ENCODE measurements around the gene DVL2.
"Not testable (repeated sequence)": the region's sequence is repeated elsewhere in the genome, so short reads cannot be mapped to it uniquely, and the experiment has no call there.

The DVL2 gene

GRCh38 chr17:7191571-7192270 lies 42.6 kb downstream of the DVL2 start:
- DNase-seq: no peak

- no peak for DNase-seq
Measured at GRCh38 chr17:7191069-7191468, 43.2 kb downstream of the DVL2 start.

GRCh38 chr17:7190276-7190917 lies 43.9 kb downstream of the DVL2 start:
- no peak for DNase-seq

- no peak for DNase-seq
Measured at GRCh38 chr17:7186241-7186640, 48.1 kb downstream of the DVL2 start.

- DNase-seq: no peak
Measured at GRCh38 chr17:7184647-7185046, 49.7 kb downstream of the DVL2 start.

- no peak for DNase-seq
Measured at GRCh38 chr17:7184091-7184488, 50.2 kb downstream of the DVL2 start.

- no peak for DNase-seq
Measured at GRCh38 chr17:7183433-7184090, 50.8 kb downstream of the DVL2 start.

- DNase-seq: not testable (repeated sequence)
Measured at GRCh38 chr17:7182101-7182500, 52.2 kb downstream of the DVL2 start.

GRCh38 chr17:7179317-7180254 lies 54.7 kb downstream of the DVL2 start, which contains the start of gene ASGR1:
ASGR1 (minus strand) TSS chr17:7179370; CDS start chr17:7178563, 807 bp downstream.
- no peak for DNase-seq

GRCh38 chr17:7178973-7179316 lies 55.4 kb downstream of the DVL2 start:
- DNase-seq: no peak

- DNase-seq: no peak
Measured at GRCh38 chr17:7177954-7178477, 56.3 kb downstream of the DVL2 start.

- DNase-seq: peak; percentile 58
Measured at GRCh38 chr17:7177191-7177953, 56.9 kb downstream of the DVL2 start.

- DNase-seq: no peak
Measured at GRCh38 chr17:7176841-7177190, 57.5 kb downstream of the DVL2 start.

- no peak for DNase-seq
Measured at GRCh38 chr17:7176107-7176840, 58.0 kb downstream of the DVL2 start.
